ENCODE results near the gene MAN2A2. TPM values are rescaled to one million over a fixed set of nuclear protein-coding genes. Genes with fewer than 3 reads are reported as not detected.

The MAN2A2 gene
- total RNA-seq, 4 donors from 2014 or later, result 46.8 to 109 (median 86.4) TPM

- Histone ChIP-seq H3K36me3 (no peaks in the 10 kb centered on the region), H3K27me3 (no peaks in the 10 kb centered on the region), H3K9me3 (no peaks in the 10 kb centered on the region), H3K4me3 (no peak overlapping the region), H3K4me1 (peaks cover 2 to 15% (median 7%) of the 10 kb centered on the region in 4 donors), H3K27ac (no peak overlapping the region)
- 91% methylated on average over 28 of the region's 31 CpGs; no CpG with 5 or more reads in 1 of the 2 donors for WGBS, 2 donors (ENCODE audit: low coverage in 1 of 2)
- no peak for DNase-seq
- TF ChIP-seq EP300 (IDR thresholded peaks at IDR 0.05; ENCODE audit: low read depth) (no peak), POLR2A (IDR thresholded peaks at IDR 0.05) (no peak), POLR2AphosphoS5 (IDR thresholded peaks at IDR 0.05) (no peak)
- TF ChIP-seq, protein P1, sequence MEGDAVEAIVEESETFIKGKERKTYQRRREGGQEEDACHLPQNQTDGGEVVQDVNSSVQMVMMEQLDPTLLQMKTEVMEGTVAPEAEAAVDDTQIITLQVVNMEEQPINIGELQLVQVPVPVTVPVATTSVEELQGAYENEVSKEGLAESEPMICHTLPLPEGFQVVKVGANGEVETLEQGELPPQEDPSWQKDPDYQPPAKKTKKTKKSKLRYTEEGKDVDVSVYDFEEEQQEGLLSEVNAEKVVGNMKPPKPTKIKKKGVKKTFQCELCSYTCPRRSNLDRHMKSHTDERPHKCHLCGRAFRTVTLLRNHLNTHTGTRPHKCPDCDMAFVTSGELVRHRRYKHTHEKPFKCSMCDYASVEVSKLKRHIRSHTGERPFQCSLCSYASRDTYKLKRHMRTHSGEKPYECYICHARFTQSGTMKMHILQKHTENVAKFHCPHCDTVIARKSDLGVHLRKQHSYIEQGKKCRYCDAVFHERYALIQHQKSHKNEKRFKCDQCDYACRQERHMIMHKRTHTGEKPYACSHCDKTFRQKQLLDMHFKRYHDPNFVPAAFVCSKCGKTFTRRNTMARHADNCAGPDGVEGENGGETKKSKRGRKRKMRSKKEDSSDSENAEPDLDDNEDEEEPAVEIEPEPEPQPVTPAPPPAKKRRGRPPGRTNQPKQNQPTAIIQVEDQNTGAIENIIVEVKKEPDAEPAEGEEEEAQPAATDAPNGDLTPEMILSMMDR (IDR thresholded peaks at IDR 0.05), result no peak
- in situ Hi-C loops (cut with MboI; ENCODE audit: low pct_ligation_motif_present in 1 of 4, low pct_unique_long_range_greater_than_20kb in 1 of 4, low sequenced_read_pairs in 3 of 4), result loop anchor here (5.0 to 25.0 kb wide), 4 partner anchors 228 to 578 kb away; no protein-coding TSS in a partner anchor
- intact Hi-C loops (cut with DNase I; ENCODE audit: low total_unique reads), result loop anchor here (10.0 kb wide), 1 partner anchor 175 kb away; the partner anchor contains the start of gene BLM
Observed at GRCh38 chr15:90889736-90890456, 13.2 kb upstream of the MAN2A2 start.

DNA sequence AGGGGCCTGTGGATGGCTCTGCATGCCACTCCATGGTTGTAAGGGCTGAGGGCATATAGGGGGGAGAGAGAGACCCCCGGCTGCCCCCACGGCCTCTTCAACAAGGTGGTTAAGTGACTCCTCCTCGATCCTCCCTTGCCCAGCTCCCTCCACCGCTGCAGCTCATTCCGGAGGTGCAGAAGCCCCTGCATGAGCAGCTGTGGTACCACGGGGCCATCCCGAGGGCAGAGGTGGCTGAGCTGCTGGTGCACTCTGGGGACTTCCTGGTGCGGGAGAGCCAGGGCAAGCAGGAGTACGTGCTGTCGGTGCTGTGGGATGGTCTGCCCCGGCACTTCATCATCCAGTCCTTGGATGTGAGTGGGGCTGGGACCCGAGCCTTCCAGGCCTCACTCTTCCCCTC lies 12.3 kb upstream of the MAN2A2 start:
- no peaks in the 10 kb centered on the region for H3K27me3 ChIP-seq
- in situ Hi-C loops (cut with MboI; ENCODE audit: low pct_ligation_motif_present in 1 of 4, low pct_unique_long_range_greater_than_20kb in 1 of 4, low sequenced_read_pairs in 3 of 4) (loop anchor here in 2 of 4 donors (25.0 kb wide), 2 partner anchors 229 to 579 kb away; no protein-coding TSS in a partner anchor), intact Hi-C loops (cut with DNase I; ENCODE audit: low total_unique reads) (no loop called here)
- 82% methylated on average over 5 of the region's 12 CpGs; no CpG with 5 or more reads in 1 of the 2 donors for WGBS, 2 donors (ENCODE audit: low coverage in 1 of 2)
- no peak overlapping the region for H3K27ac ChIP-seq
- TF ChIP-seq POLR2AphosphoS5 (IDR thresholded peaks at IDR 0.05) (no peak), EP300 (IDR thresholded peaks at IDR 0.05; ENCODE audit: low read depth) (no peak), POLR2A (IDR thresholded peaks at IDR 0.05) (no peak)
- TF ChIP-seq, protein P1 (IDR thresholded peaks at IDR 0.05), result no peak
- no peaks in the 10 kb centered on the region for H3K9me3 ChIP-seq
- H3K4me1 ChIP-seq, result peaks cover 0 to 5% (median 2%) of the 10 kb centered on the region in 4 donors
- no peak overlapping the region for H3K4me3 ChIP-seq
- no peaks in the 10 kb centered on the region for H3K36me3 ChIP-seq
- no peak for DNase-seq

- Histone ChIP-seq H3K27me3 (no peaks in the 10 kb centered on the region), H3K9me3 (no peaks in the 10 kb centered on the region), H3K27ac (no peak overlapping the region), H3K4me1 (peaks cover 0 to under 1% (median 0%) of the 10 kb centered on the region in 4 donors), H3K4me3 (no peak overlapping the region), H3K36me3 (no peaks in the 10 kb centered on the region)
- in situ Hi-C loops (cut with MboI; ENCODE audit: low pct_ligation_motif_present in 1 of 4, low pct_unique_long_range_greater_than_20kb in 1 of 4, low sequenced_read_pairs in 3 of 4), result loop anchor here in 2 of 4 donors (25.0 kb wide), 2 partner anchors 229 to 579 kb away; no protein-coding TSS in a partner anchor
- WGBS, 2 donors (ENCODE audit: low coverage in 1 of 2), result 86% methylated on average over 8 of the region's 8 CpGs; no CpG with 5 or more reads in 1 of the 2 donors
- TF ChIP-seq EP300 (IDR thresholded peaks at IDR 0.05; ENCODE audit: low read depth) (no peak), POLR2AphosphoS5 (IDR thresholded peaks at IDR 0.05) (no peak), POLR2A (IDR thresholded peaks at IDR 0.05) (no peak)
- TF ChIP-seq, protein P1 (IDR thresholded peaks at IDR 0.05), result no peak
- intact Hi-C loops (cut with DNase I; ENCODE audit: low total_unique reads), result no loop called here
- no peak for DNase-seq
Observed at GRCh38 chr15:90891346-90891949, 11.7 kb upstream of the MAN2A2 start.

DNA sequence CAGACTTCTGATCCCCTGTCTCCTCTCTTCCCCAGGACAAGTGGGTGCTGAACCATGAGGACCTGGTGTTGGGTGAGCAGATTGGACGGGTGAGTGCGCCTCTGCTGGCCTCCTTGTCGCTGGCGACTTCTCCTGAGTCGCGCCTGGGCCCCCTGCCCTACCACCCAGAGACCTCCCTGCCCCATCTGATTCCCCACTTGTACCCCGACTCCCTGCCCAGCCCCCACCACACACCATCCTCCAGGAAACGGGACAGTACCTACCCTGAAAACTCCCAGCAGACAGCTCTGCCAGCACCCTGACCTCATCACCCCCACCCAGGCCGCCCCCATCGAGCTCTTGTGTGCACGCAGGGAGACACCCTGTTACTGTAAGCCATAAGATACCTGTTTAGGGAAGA lies 11.1 kb upstream of the MAN2A2 start:
- Histone ChIP-seq H3K9me3 (no peaks in the 10 kb centered on the region), H3K27me3 (no peaks in the 10 kb centered on the region), H3K4me1 (no peaks in the 10 kb centered on the region), H3K27ac (no peak overlapping the region), H3K36me3 (no peaks in the 10 kb centered on the region), H3K4me3 (no peak overlapping the region)
- 93 to 95% methylated on average over 10 to 11 of the region's 11 CpGs for WGBS, 2 donors (ENCODE audit: low coverage in 1 of 2)
- DNase-seq, result no peak
- TF ChIP-seq POLR2A (IDR thresholded peaks at IDR 0.05) (no peak), POLR2AphosphoS5 (IDR thresholded peaks at IDR 0.05) (no peak), EP300 (IDR thresholded peaks at IDR 0.05; ENCODE audit: low read depth) (no peak)
- TF ChIP-seq, protein P1 (IDR thresholded peaks at IDR 0.05), result no peak
- intact Hi-C loops (cut with DNase I; ENCODE audit: low total_unique reads), result no loop called here
- in situ Hi-C loops (cut with MboI; ENCODE audit: low pct_ligation_motif_present in 1 of 4, low pct_unique_long_range_greater_than_20kb in 1 of 4, low sequenced_read_pairs in 3 of 4), result loop anchor here in 2 of 4 donors (25.0 kb wide), 2 partner anchors 230 to 580 kb away; no protein-coding TSS in a partner anchor
